ENCODE results near the gene KCNQ5. TPM values are rescaled to one million over a fixed set of nuclear protein-coding genes. Genes with fewer than 3 reads are reported as not detected.

The KCNQ5 gene
- total RNA-seq, 1 experiment from 2014 or later, result 2.0 TPM

DNA sequence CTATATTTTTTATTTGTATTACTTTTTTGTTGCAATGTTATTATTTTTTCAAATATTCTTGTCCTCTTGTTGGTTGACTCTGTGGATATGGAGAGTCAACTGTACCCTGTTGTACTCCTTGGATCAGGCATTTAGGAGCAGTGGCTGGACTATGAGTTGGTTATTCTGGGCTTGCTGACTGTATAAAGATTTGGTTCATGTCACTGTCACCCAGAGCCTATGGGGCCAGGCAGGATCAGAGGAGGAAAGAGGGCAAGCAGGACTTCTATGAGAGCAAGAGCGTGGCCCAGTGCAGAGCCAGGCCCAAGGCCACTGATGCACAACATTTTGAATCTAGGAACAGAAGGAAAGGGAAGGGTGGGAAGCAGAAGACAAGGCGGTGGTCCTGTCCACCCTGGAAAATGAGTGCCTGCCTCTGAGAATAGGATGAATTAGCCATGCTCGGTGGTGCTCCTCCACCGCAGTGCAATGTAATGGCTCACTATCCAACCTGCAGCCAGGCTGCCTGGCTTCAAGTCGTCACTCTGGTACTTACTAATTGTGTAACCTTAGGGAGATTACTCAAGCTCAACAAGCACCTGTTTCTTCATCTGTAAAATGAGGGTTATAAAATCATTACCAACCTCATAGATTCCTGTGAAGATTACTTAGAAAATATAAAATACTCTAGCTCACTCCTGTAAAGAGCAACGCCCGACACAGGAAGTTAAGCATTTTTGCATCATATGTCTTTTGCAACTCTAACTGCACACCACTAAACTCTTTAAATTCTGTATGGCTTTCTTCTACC is 192.1 kb downstream of the KCNQ5 start:
- ChIA-PET CTCF (no interaction called here), POLR2A (no interaction called here)
- Mint-ChIP-seq H3K4me3 (no peak overlapping the region), H3K4me1 (peaks cover 16% of the 10 kb centered on the region), H3K27me3 (ENCODE audit: low read depth) (no peaks in the 10 kb centered on the region), H3K9me3 (no peaks in the 10 kb centered on the region), H3K27ac (no peak overlapping the region), H3K36me3 (no peaks in the 10 kb centered on the region)
- TF ChIP-seq HMGA2 (CRISPR knock-in tag; IDR thresholded peaks at IDR 0.05), result no peak
- no peak for TF ChIP-seq USF2 (CRISPR knock-in tag; IDR thresholded peaks at IDR 0.05)
- no peak for TF ChIP-seq ZNF219 (CRISPR knock-in tag; IDR thresholded peaks at IDR 0.05; ENCODE audit: borderline replicate concordance)
- TF ChIP-seq IRF2 (CRISPR knock-in tag; IDR thresholded peaks at IDR 0.05; ENCODE audit: borderline replicate concordance, low read depth), result no peak
- no peak for TF ChIP-seq NFATC4 (CRISPR knock-in tag; IDR thresholded peaks at IDR 0.05)
- ATAC-seq (no peak), DNase-seq (ENCODE audit: low spot score) (no peak)

DNA sequence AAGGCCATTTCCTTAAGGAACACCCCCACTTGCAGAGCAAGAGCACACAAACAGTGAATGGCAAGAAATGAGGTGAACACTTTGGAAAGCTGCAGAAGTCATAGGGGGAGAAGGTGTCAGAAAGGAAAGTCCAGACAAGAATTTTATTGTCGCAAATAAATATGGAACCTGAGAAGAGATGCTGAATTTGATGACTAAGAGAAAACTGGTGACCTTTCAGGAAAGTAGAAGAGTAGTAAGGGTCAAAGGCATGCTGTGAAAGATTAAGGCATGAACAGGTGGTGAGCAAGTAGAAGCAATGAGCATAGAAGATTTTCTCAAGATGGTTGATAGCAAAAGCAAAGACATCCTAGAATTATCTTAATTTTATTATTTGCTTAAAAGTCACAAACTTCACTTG is 194.2 kb downstream of the KCNQ5 start:
- CTCF ChIA-PET, result no interaction called here
- Mint-ChIP-seq H3K27ac (no peak overlapping the region), H3K27me3 (ENCODE audit: low read depth) (no peaks in the 10 kb centered on the region), H3K4me3 (no peak overlapping the region), H3K36me3 (no peaks in the 10 kb centered on the region), H3K9me3 (no peaks in the 10 kb centered on the region), H3K4me1 (peaks cover 16% of the 10 kb centered on the region)
- ATAC-seq (no peak), DNase-seq (ENCODE audit: low spot score) (no peak)
- TF ChIP-seq ZNF263 (CRISPR knock-in tag; IDR thresholded peaks at IDR 0.05; ENCODE audit: low read depth), result no peak
- POLR2A ChIA-PET, result no interaction called here

DNA sequence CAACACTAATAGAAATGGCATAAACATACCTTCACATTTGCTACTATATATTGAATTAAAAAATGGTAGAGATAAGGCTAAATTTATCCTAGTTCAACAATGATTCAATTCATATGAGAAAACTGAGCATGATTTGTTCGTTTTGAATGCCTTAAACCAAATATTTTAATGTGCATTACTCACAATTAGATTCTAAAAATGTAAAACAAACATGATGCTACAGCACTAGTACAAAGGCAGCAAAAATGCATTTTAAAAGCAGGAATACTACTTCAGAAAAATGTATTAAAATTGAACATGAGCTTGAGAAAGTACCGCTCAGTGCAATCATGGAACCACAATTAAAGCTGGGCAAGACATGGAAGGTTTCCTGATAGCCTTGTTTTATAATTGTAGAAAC is 195.3 kb downstream of the KCNQ5 start:
- ATAC-seq (no peak), DNase-seq (ENCODE audit: low spot score) (no peak)
- Mint-ChIP-seq H3K27ac (no peak overlapping the region), H3K27me3 (ENCODE audit: low read depth) (no peaks in the 10 kb centered on the region), H3K4me3 (no peak overlapping the region), H3K9me3 (no peaks in the 10 kb centered on the region), H3K4me1 (peaks cover 8% of the 10 kb centered on the region), H3K36me3 (no peaks in the 10 kb centered on the region)
- TF ChIP-seq ELF4 (CRISPR knock-in tag; IDR thresholded peaks at IDR 0.05; ENCODE audit: low read depth) (no peak), ZBTB43 (CRISPR knock-in tag; IDR thresholded peaks at IDR 0.05) (no peak), ZNF416 (CRISPR knock-in tag; IDR thresholded peaks at IDR 0.05) (no peak), E2F4 (CRISPR knock-in tag; IDR thresholded peaks at IDR 0.05; ENCODE audit: borderline replicate concordance, low read depth) (no peak), ZNF671 (CRISPR knock-in tag; IDR thresholded peaks at IDR 0.05) (no peak), ZNF263 (CRISPR knock-in tag; IDR thresholded peaks at IDR 0.05; ENCODE audit: low read depth) (no peak), ZNF512 (CRISPR knock-in tag; IDR thresholded peaks at IDR 0.05; ENCODE audit: borderline replicate concordance) (no peak)
- TF ChIP-seq, protein P1, sequence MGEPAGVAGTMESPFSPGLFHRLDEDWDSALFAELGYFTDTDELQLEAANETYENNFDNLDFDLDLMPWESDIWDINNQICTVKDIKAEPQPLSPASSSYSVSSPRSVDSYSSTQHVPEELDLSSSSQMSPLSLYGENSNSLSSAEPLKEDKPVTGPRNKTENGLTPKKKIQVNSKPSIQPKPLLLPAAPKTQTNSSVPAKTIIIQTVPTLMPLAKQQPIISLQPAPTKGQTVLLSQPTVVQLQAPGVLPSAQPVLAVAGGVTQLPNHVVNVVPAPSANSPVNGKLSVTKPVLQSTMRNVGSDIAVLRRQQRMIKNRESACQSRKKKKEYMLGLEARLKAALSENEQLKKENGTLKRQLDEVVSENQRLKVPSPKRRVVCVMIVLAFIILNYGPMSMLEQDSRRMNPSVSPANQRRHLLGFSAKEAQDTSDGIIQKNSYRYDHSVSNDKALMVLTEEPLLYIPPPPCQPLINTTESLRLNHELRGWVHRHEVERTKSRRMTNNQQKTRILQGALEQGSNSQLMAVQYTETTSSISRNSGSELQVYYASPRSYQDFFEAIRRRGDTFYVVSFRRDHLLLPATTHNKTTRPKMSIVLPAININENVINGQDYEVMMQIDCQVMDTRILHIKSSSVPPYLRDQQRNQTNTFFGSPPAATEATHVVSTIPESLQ (CRISPR knock-in tag; IDR thresholded peaks at IDR 0.05), result no peak
- TF ChIP-seq, protein P2, sequence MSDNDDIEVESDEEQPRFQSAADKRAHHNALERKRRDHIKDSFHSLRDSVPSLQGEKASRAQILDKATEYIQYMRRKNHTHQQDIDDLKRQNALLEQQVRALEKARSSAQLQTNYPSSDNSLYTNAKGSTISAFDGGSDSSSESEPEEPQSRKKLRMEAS (CRISPR knock-in tag; IDR thresholded peaks at IDR 0.05), result no peak
- CTCF ChIA-PET, result no interaction called here
- POLR2A ChIA-PET, result no interaction called here

Measured in WTC11 (cell line).